ENCODE data around the gene CYTH1.

The CYTH1 gene

DNA sequence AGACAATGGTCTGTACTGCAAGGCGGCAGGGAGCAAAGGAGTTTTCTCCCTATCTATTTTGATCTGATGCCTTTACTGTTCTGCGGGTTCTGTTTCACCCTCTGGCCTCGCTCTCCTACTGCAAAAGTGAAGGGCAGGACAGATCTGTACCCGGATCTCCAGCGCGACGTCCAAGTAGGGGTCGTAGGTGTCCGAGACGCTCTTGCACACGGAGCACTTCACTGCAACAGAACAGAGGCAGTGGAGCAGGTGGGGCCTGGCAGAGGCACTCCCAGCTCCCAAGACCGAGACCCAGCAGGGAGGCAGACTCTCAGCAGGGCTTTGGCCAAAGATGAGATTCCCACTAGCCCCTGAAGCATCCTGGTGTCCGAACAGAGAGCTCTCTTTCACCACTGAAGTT, 38.8 kb upstream of the CYTH1 start:
- Histone ChIP-seq H3K9me3 (ENCODE audit: severe bottlenecking) (no peaks in the 10 kb centered on the region), H3K36me3 (peaks cover 97% of the 10 kb centered on the region), H3K4me3 (ENCODE audit: low read depth, low read length) (no peak overlapping the region), H3K27ac (no peak overlapping the region), H3K27me3 (ENCODE audit: insufficient read depth, low read depth, severe bottlenecking) (no peaks in the 10 kb centered on the region)
- DNase-seq: no peak
- TF ChIP-seq, protein P1, sequence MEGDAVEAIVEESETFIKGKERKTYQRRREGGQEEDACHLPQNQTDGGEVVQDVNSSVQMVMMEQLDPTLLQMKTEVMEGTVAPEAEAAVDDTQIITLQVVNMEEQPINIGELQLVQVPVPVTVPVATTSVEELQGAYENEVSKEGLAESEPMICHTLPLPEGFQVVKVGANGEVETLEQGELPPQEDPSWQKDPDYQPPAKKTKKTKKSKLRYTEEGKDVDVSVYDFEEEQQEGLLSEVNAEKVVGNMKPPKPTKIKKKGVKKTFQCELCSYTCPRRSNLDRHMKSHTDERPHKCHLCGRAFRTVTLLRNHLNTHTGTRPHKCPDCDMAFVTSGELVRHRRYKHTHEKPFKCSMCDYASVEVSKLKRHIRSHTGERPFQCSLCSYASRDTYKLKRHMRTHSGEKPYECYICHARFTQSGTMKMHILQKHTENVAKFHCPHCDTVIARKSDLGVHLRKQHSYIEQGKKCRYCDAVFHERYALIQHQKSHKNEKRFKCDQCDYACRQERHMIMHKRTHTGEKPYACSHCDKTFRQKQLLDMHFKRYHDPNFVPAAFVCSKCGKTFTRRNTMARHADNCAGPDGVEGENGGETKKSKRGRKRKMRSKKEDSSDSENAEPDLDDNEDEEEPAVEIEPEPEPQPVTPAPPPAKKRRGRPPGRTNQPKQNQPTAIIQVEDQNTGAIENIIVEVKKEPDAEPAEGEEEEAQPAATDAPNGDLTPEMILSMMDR (IDR thresholded peaks at IDR 0.05; ENCODE audit: low read depth, low read length): no peak

DNA sequence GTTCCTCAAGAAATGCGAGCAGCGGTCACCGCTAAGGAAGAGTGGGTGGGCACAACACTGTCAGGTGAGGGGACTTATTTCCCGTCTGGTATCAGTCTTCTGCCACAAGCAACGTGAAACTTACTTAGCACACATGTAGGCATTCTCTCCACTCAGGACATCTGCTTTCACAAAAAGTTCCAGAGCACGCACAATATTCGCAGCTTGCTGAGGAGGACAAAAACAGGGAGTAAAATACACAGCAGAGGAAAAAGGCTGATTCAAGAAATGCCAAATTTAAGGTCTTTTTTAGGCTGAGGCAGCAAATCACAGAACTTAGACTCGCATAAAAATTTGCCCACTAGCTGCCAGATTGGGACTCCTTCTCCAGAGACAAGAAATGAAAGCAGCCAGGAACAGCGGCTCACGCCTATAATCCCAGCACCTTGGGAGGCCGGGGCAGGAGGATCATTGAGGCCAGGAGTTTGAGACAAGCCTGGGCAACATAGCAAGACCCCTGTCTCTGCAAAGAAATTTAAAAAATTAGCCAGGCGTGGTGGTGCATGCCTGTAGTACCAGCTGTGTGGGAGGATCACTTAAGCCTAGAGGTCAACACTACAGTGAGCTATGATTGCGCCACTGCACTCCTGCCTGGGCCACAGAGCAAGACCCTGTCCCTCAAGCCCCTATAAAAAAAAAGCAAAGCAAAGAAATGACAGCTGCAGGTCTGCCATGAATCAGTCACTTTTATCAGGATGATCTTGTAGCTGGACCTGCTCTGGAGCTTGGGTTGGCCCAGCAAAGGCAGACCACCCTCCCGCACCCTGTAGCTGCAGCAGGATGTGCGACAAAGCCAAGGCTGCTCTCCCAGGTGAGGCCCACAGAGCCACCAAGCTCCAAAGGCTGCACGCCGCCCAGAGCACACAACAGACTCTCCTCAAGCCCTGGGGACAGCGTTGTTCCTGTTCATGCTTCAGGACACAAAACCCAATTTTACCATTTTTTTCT, 38.0 kb upstream of the CYTH1 start:
- no peak overlapping the region for H3K4me3 ChIP-seq (ENCODE audit: low read depth, low read length)
- H3K36me3 ChIP-seq: peaks cover 97% of the 10 kb centered on the region

DNA sequence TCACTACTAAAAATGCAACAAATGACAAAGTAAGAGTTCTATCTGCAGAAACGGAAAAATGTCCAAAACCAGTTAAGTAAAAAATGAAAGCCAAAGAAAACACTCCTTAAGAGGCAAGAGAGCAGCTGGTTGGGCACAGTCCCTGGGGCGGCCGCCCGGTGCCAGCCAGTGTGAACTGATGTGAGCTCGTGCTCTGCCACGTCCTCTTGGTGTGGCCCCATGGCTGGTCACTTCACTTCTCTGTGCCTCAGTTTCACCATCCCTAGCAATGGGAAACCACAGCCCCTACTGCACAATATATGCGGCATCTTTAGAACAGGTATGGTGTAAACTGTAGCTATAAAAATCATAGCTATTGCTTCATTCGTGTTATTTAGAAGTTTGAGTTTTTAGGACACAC, 37.3 kb upstream of the CYTH1 start:
- Histone ChIP-seq H3K27me3 (ENCODE audit: insufficient read depth, low read depth, severe bottlenecking) (no peaks in the 10 kb centered on the region), H3K27ac (no peak overlapping the region), H3K4me3 (ENCODE audit: low read depth, low read length) (no peak overlapping the region), H3K36me3 (peaks cover 97% of the 10 kb centered on the region), H3K9me3 (ENCODE audit: severe bottlenecking) (no peaks in the 10 kb centered on the region)
- no peak for DNase-seq
- TF ChIP-seq, protein P1 (IDR thresholded peaks at IDR 0.05; ENCODE audit: low read depth, low read length): no peak

More for the DNA sequence above, 38.0 kb upstream of the CYTH1 start:
- H3K9me3 ChIP-seq (ENCODE audit: severe bottlenecking): no peaks in the 10 kb centered on the region
- no peaks in the 10 kb centered on the region for H3K27me3 ChIP-seq (ENCODE audit: insufficient read depth, low read depth, severe bottlenecking)
- H3K27ac ChIP-seq: no peak overlapping the region
- TF ChIP-seq, protein P1 (IDR thresholded peaks at IDR 0.05; ENCODE audit: low read depth, low read length): no peak
- no peak for DNase-seq

DNA sequence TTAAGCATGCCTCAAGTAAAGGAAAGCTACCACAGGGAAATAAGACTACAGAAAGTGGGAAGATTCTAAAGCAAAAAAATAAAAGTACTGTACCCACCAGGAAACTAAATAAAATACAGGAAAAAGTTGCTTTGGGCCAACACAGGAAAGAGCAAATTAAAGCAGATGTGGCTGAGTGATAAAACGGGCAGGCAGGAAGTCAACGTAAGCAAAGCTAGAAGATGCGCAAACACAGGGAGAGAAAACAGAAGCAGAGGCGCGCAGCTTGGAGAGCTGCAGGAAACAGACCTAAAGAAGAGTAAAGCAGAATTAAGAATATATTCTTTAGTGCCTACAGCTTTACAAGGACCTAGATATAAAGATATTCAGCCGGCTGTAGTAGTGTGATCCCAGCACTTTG, 36.9 kb upstream of the CYTH1 start:
- no peak overlapping the region for H3K4me3 ChIP-seq (ENCODE audit: low read depth, low read length)
- TF ChIP-seq, protein P1 (IDR thresholded peaks at IDR 0.05; ENCODE audit: low read depth, low read length): no peak
- no peak overlapping the region for H3K27ac ChIP-seq
- H3K9me3 ChIP-seq (ENCODE audit: severe bottlenecking): no peaks in the 10 kb centered on the region
- DNase-seq: no peak
- peaks cover 97% of the 10 kb centered on the region for H3K36me3 ChIP-seq
- H3K27me3 ChIP-seq (ENCODE audit: insufficient read depth, low read depth, severe bottlenecking): no peaks in the 10 kb centered on the region

DNA sequence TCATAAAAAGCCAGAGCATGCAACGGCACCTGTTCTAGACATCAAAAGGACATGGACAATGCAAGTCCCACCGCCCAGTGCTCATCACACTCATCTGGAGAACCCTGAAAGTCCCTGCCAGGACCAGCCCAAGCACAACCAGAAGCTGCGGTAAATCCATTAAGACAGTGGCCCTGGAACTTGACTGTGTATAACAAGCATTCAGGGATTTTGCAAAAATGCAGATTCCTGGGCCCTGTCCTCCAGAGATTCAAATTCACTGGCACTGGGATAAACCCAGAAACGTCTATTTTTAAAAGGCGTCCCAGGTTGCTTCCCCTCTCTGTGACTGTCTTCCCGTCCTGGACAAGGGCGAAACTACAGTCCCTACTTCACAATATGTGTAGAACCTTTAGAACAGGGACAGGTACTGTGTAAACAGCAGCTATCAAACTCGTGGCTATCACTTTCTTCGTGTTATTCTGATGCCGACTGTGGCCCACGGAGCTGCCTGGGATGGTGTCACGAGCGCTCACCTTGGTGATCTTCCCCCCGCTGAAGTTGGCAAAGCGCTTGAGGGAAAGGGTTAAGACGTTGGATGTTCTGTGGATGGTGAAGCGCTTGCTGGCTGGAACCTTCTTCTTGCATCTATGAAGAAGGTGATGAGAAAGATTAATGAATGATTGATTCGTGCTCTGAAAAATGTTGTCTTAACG, 36.2 kb upstream of the CYTH1 start:
- DNase-seq: no peak
- H3K36me3 ChIP-seq: peaks cover 97% of the 10 kb centered on the region
- H3K4me3 ChIP-seq (ENCODE audit: low read depth, low read length): no peak overlapping the region
- TF ChIP-seq, protein P1 (IDR thresholded peaks at IDR 0.05; ENCODE audit: low read depth, low read length): no peak
- no peaks in the 10 kb centered on the region for H3K27me3 ChIP-seq (ENCODE audit: insufficient read depth, low read depth, severe bottlenecking)
- no peak overlapping the region for H3K27ac ChIP-seq
- H3K9me3 ChIP-seq (ENCODE audit: severe bottlenecking): no peaks in the 10 kb centered on the region
